Tongue (tissue), 2 donors: Measurements from ENCODE around the gene FILIP1L. TPM values are rescaled to one million over a fixed set of nuclear protein-coding genes. Genes with fewer than 3 reads are reported as not detected.

Source experiments
- DNase-seq: peaks from one replicate; pipeline ENCODE4 v3.0.0-alpha.2; 2015
- total RNA-seq: library from RNA; depleted of rRNA; stranded (reverse); fragments of >200 nt; gene quantifications from one replicate; pipeline ENCODE4 v1.2.3, GENCODE V29; 2014

The FILIP1L gene
- total RNA-seq, 1 donor from 2014 or later, result 72.0 TPM

DNA sequence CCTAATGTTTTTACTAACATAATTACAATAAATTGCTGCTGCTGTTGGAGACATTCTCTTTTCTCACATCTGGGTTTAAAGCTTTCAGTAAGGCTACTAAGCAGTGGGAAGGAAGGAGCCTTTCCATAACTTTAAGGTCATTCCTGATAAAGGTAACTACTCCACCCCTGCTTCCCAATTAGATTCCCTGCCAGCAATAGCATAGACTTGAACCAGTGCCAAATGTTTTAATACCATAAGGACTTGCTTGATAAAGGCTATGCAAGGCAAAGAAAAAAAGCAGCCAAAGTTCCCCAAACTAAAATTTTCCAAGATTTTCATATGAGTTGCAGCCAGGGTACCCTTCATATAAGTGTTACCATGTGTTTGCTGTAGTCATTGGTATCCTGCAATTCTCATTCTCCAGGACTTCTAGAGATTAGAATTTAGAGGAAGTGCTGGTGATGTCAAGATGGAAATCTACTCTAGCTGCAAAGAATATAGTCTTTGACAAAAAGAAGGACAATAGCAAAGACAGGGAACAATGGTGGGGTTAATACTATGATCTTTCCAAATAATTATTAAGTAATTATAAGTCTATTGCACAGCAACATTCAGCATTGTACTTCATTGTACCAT is 106.1 kb downstream of the FILIP1L start:
- no peak for DNase-seq

DNA sequence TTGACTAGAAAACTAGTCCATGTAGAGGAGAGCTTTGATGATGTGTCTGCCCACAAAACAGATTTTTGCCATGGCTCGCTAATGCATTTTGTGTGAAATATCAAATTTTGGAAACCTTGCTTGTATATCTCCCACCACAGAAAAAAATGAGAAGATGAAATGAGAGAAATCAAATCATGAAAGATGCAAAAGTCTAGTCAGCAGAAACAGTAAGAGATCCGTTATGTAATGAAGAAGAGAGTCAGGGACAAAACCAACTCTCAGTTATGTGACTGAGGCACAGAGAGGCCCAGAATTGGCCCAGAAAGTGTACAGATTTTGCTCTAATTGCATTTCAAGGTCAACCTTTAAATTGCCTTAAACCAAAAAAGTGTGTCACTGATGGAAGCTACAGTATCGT is 107.0 kb downstream of the FILIP1L start:
- no peak for DNase-seq

DNA sequence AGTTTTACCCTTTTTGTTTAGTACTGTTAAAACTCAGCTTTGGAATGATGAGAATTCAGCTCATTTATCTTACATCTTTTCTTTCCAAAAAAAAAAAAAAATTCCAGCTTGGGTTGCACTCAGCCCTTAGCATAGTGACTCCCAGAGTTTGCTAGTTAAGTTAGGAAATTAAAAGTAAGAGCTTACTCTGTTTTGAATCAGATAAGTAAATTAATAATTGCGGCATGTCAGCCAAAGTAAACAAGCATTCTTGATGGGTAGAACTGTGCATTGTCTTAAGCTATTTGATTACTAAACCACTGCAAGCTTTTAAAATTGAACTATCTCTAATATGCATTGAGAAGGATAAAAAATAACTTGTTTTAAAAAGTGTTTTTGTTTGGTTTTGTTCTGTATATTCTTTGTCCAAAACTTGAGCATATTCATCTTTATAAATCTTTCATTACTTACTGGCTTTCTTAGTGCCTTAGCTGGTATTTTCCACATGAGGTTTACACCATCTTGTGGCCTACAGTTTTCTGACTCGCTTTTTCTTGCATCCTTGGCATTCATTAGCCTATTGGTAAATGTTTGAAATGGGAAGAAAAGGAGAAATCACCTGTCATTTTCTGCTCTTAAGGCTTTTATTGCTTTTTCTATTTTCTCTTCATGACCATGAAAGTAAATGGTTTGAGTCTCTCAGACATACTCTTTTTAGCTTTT is 107.6 kb downstream of the FILIP1L start:
- DNase-seq, result no peak

- peak; percentile 37 for DNase-seq
Observed at GRCh38 chr3:100005665-100006393, 108.5 kb downstream of the FILIP1L start.

GRCh38 chr3:100004931-100005330 is 109.4 kb downstream of the FILIP1L start:
- no peak for DNase-seq

DNA sequence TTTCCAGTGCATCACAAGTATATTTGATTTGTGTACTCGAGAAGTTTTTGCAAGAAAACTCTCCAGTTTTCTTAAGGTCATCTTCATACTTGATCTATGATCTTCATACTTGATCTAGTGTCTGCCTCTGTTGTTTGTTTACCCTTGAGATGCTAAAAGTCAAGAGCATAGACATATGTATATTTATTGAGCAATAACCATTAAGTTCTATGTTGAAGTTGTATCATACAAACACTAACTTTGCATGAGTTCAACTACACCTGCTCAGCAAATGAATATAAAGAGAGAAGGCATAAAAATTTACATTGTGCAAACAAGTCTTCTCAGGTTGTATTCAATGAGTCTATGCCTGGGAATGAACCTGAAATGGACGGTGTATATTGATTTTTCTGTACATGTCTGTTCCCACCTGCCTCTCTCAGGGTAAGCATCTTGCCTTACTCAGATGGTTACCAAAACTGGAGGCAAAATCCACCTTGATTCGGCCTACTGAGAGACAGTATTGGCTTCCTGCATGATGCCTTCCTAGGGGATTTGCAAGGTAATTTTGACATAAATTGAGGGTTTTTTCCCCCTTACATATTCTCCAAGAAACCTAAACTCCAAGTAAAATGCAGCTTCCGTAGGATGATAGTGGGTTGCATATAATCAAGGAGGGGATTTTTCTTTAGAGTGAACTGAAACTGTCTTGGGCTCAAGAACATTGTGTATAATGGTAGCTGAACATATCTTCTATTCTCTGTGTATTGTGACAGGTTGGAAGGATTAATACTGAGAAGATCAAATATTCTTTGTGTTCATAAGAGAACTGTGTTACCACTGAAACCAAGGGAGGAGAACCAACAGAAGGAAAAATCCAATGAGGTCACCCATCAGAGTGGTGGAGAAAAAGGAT is 110.4 kb downstream of the FILIP1L start:
- DNase-seq, result no peak

DNA sequence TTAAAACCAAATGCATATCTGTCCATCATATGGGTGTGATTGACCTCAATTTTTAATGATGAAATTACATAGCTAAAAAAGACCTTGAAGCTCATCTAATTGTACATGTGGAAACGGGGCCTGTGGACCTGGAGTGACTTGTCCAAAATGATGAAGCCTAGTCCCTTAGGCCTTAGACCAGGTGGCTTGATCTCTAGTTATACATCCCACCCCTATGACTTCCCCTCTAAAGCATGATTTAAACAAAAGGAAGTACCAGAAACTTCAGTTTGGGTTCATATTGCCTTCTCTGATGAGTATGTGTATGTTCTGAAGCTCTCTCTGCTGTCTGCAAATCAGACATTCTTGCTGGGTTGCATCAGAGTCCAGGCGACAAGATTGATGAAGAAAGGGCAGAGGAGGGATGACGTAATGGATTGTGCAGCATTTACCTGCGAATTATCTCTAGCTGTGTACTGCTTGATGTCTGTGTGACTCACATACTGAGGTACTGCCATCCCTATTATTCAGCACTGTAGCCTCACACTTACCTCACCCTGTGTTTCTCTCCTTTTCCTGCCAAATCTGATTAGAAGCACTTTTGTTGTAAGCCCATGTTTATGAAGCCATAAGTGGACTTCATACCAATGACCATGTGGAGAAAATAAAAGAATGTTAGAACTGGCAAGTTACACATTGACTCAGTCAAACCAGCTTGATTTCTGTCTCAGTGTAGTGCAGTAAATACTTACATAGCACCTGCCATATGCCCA is 111.5 kb downstream of the FILIP1L start:
- peak; percentile 30 for DNase-seq

DNA sequence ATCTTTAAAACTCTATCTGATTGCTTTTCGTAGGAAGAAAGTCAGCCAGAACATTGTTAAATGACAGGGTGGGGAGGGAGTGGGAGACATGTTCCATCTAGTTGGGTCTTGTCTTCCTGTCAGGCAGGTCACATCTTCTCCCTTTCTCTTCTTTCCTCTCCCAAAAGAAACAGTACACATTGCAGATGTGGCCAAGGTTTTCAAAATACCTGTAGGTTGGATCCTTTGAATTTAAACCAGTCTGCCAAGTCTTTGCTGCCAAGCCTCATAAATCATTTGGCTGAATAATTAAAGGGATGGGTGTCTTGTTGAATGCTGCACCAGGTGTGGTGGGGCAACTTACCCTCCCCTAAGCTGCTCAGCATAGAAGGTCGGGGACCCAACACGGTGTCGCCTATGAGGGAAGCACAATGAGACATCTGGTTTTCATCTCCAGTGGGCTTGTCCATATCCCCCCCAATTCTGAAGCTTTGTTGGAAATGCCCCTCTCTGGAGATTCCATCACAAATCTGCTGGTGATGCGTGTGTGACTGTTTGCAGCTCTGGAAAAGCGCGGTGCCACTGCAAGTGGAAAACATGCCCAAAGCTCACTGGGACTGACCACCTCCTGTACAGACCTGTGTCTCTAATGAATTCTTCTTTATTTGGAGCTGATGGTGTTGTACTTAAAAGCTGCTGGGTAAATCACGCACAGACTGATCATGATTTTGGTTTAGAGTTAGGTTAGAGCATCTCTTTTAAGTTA is 112.6 kb downstream of the FILIP1L start:
- DNase-seq, result peak; percentile 26

- DNase-seq, result no peak
Observed at GRCh38 chr3:100001083-100001482, 113.2 kb downstream of the FILIP1L start.

- DNase-seq, result no peak
Observed at GRCh38 chr3:99999536-99999935, 114.8 kb downstream of the FILIP1L start.

- DNase-seq, result no peak
Observed at GRCh38 chr3:99997293-99997692, 117.0 kb downstream of the FILIP1L start.

DNA sequence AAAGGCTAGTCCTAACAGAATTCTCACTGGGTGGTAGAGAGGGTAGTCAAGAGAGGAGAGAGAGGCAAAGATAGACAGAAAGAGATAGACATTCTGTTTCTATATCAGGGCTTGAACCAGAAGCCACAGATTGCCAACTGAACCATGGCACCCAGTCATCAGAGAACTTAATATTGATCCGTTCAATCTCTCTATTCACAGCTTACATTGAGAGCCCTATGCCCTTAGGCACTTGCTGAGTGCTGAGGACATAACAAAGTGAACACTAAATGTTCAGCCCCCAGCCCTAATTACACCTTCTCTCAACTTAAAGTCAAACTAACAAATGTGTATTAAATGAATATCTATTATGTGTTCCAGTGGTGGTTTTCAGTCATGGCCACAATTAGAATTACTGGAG is 124.1 kb downstream of the FILIP1L start:
- DNase-seq, result no peak

GRCh38 chr3:99984668-99985067 is 129.6 kb downstream of the FILIP1L start:
- no peak for DNase-seq

GRCh38 chr3:99984139-99984538 is 130.2 kb downstream of the FILIP1L start:
- no peak for DNase-seq

- DNase-seq, result no peak
Observed at GRCh38 chr3:99982650-99983049, 131.7 kb downstream of the FILIP1L start.

DNA sequence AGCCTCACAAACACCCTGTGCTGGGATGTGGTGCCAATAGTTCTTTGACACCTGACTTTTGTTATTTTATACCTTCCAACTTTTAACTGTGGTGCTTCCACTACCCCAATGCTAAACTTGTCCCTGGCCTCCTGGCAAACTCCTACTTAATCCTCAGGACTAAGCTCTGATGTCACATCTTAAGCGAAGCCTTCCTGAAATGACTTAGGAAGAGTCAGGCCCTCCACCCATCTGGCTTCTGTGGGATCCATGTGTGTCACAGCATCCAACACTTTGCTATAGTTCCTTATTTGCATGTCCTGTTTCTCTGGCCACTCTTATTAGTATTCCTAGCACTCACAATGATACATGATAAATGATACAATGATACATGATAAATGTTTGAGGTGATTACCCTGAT is 133.2 kb downstream of the FILIP1L start:
- no peak for DNase-seq

- DNase-seq, result no peak
Observed at GRCh38 chr3:99980606-99981005, 133.7 kb downstream of the FILIP1L start.

- DNase-seq, result no peak
Observed at GRCh38 chr3:99978221-99978620, 136.1 kb downstream of the FILIP1L start.

DNA sequence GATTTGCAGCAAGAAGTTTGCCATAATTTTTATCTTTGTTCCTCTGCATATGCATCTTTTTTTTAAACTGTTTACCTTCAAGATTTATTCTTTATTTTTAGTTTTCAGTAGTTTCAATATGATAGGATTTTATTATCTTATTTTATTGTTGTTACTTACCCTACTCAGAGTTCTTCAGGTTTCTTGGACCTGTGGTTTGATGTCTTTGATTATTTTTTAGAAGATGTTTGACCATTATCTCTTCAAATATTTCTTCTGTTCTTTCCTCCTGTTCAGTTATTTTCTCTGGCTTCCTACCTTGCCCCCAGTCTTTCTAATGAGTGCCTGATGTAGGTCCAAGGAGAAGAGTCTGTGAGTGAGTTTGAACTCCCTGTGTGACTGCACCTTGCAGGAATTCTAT is 137.7 kb downstream of the FILIP1L start:
- no peak for DNase-seq

DNA sequence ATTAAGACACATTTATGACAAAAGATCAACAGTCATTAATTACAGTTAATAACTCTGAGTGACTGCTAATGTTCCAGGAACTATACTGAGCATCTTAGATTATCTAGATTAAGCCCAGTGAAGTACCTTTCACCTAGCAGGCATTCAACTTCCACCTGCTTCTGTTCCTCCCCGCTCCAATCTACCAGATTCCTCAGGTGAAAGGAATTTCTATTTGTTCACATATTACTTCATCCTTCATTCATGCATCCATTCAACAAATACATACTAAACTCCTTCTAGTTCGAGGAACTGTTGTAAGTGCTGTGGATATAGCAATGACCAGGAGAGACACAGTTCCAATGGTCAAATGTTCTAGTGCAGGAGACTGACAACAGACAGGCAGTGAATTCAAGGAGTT is 139.3 kb downstream of the FILIP1L start:
- DNase-seq, result no peak
